Fibroblast of lung (primary cell): ENCODE data around the gene TEDC2. TPM values are rescaled to one million over a fixed set of nuclear protein-coding genes. Genes with fewer than 3 reads are reported as not detected.

ENCODE experiments used
- DNase-seq, 2 donors: peaks; one replicate each; pipeline versions ENCODE4 v3.0.0 to v3.0.0-alpha.2; 2010; ENCODE audit warnings: low read depth in 2 of 2
- H2AFZ ChIP-seq: 2 replicates; pipeline ENCODE4 v1.5.1; 2012; ENCODE audit warnings: low read length, control low read depth, inconsistent platforms
- H3K27ac ChIP-seq: 2 replicates; pipeline ENCODE4 v1.5.1; 2011; ENCODE audit warnings: low read length, control low read depth; ENCODE audit not compliant: insufficient read depth
- H3K27me3 ChIP-seq: 2 replicates; pipeline ENCODE4 v1.5.1; 2011; ENCODE audit warnings: mild to moderate bottlenecking, low read length; ENCODE audit not compliant: control insufficient read depth, insufficient read depth
- H3K36me3 ChIP-seq: 2 replicates; pipeline ENCODE4 v1.5.1; 2011; ENCODE audit warnings: low read length; ENCODE audit not compliant: control insufficient read depth, insufficient read depth
- H3K4me1 ChIP-seq: 2 replicates; pipeline ENCODE4 v1.5.1; 2011; ENCODE audit warnings: low read length; ENCODE audit not compliant: control insufficient read depth, insufficient read depth; ENCODE audit errors: extremely low read depth
- H3K4me2 ChIP-seq: 2 replicates; pipeline ENCODE4 v1.5.1; 2011; ENCODE audit warnings: low read length, control low read depth; ENCODE audit not compliant: insufficient read depth; ENCODE audit errors: extremely low read depth
- H3K4me3 ChIP-seq, 4 experiments: fragments of 200-600 bp in 1 of 4; sonication (generic) in 1 of 4; replicated peaks in 1 of 4; 2 replicates each; pipeline ENCODE4 v1.5.1; 2011 to 2016; ENCODE audit warnings: low read length in 4 of 4, low read depth in 3 of 4, mild to moderate bottlenecking in 3 of 4, control low read depth in 2 of 4, inconsistent platforms in 1 of 4, mixed read lengths in 1 of 4; ENCODE audit not compliant: insufficient read depth in 1 of 4; ENCODE audit errors: control extremely low read depth in 1 of 4
- H3K79me2 ChIP-seq: 2 replicates; pipeline ENCODE4 v1.5.1; 2012; ENCODE audit warnings: mild to moderate bottlenecking, low read length, inconsistent platforms; ENCODE audit not compliant: control insufficient read depth, insufficient read depth
- H3K9ac ChIP-seq: 2 replicates; pipeline ENCODE4 v1.5.1; 2011; ENCODE audit warnings: mild to moderate bottlenecking, low read length, control low read depth; ENCODE audit not compliant: insufficient read depth
- H3K9me3 ChIP-seq: 2 replicates; pipeline ENCODE4 v1.5.1; 2012; ENCODE audit warnings: low read depth, low read length; ENCODE audit not compliant: control insufficient read depth, insufficient read depth
- H4K20me1 ChIP-seq: 2 replicates; pipeline ENCODE4 v1.5.1; 2011; ENCODE audit warnings: low read length; ENCODE audit not compliant: control insufficient read depth, insufficient read depth; ENCODE audit errors: extremely low read depth
- CTCF ChIP-seq, 2 donors: IDR thresholded peaks in 1 of 2; conservative IDR thresholded peaks in 1 of 2; 1 replicate in 1 of 2; 2 replicates in 1 of 2; pipeline ENCODE4 v1.5.1; 2011 to 2012; ENCODE audit warnings: low read length in 2 of 2, control low read depth in 1 of 2, inconsistent platforms in 1 of 2, low read depth in 1 of 2, mild to moderate bottlenecking in 1 of 2
- EZH2 ChIP-seq: IDR thresholded peaks from 2 replicates; pipeline ENCODE4 v1.5.1; 2012; ENCODE audit warnings: low read length, control low read depth, mild to moderate bottlenecking; ENCODE audit errors: missing control alignments
- polyA plus RNA-seq, 2 donors: library from polyadenylated mRNA; depleted of rRNA in 1 of 2; stranded (reverse) in 1 of 2; unstranded in 1 of 2; fragments of >200 nt; gene quantifications; 2 replicates each; pipeline ENCODE4 v1.2.1, GENCODE V29; 2011 to 2012; ENCODE audit warnings: missing spikeins in 1 of 2
- total RNA-seq: library from RNA; depleted of rRNA; stranded (reverse); fragments of >200 nt; gene quantifications from 2 replicates; pipeline ENCODE4 v1.2.1, GENCODE V29; 2014

The TEDC2 gene
- total and polyA plus RNA-seq, 2 donors (not counting 1 experiment from before 2014, with no cell fraction given): 1.2 to 1.7 TPM

- Histone ChIP-seq H3K9ac (no peak overlapping the region), H3K36me3 (no peaks in the 10 kb centered on the region), H3K27me3 (no peaks in the 10 kb centered on the region), H3K4me2 (no peak overlapping the region), H3K79me2 (peaks cover 8% of the 10 kb centered on the region), H4K20me1 (no peaks in the 10 kb centered on the region), H3K9me3 (no peaks in the 10 kb centered on the region), H3K4me3 (no peak overlapping the region), H2AFZ (no peak overlapping the region), H3K4me1 (no peaks in the 10 kb centered on the region), H3K27ac (no peak overlapping the region)
- no peak for TF ChIP-seq EZH2
- no peak for TF ChIP-seq CTCF (conservative IDR thresholded peaks at IDR 0.05 in 1 of 2, IDR thresholded peaks at IDR 0.05 in 1 of 2; ENCODE audit: low read depth in 1 of 2, low read length in 2 of 2)
- no peak for DNase-seq
Observed at GRCh38 chr16:2425008-2425518, 34.8 kb upstream of the TEDC2 start.

GRCh38 chr16:2425825-2426430 lies 34.0 kb upstream of the TEDC2 start:
- H3K9ac ChIP-seq: no peak overlapping the region
- H2AFZ ChIP-seq: no peak overlapping the region
- H3K4me2 ChIP-seq: no peak overlapping the region
- no peak overlapping the region for H3K27ac ChIP-seq
- H4K20me1 ChIP-seq: no peaks in the 10 kb centered on the region
- no peaks in the 10 kb centered on the region for H3K27me3 ChIP-seq
- no peaks in the 10 kb centered on the region for H3K36me3 ChIP-seq
- no peak overlapping the region for H3K4me3 ChIP-seq
- TF ChIP-seq EZH2 (no peak), CTCF (conservative IDR thresholded peaks at IDR 0.05 in 1 of 2, IDR thresholded peaks at IDR 0.05 in 1 of 2; ENCODE audit: low read depth in 1 of 2, low read length in 2 of 2) (no peak)
- no peaks in the 10 kb centered on the region for H3K9me3 ChIP-seq
- H3K79me2 ChIP-seq: peaks cover 16% of the 10 kb centered on the region
- H3K4me1 ChIP-seq: peaks cover 5% of the 10 kb centered on the region
- no peak for DNase-seq

- Histone ChIP-seq H4K20me1 (no peaks in the 10 kb centered on the region), H3K4me1 (peaks cover 7% of the 10 kb centered on the region), H3K4me3 (no peak overlapping the region), H2AFZ (no peak overlapping the region), H3K79me2 (peaks cover 22% of the 10 kb centered on the region), H3K9ac (no peak overlapping the region), H3K27ac (no peak overlapping the region), H3K4me2 (no peak overlapping the region), H3K36me3 (no peaks in the 10 kb centered on the region), H3K27me3 (no peaks in the 10 kb centered on the region), H3K9me3 (no peaks in the 10 kb centered on the region)
- no peak for TF ChIP-seq EZH2
- TF ChIP-seq CTCF (conservative IDR thresholded peaks at IDR 0.05 in 1 of 2, IDR thresholded peaks at IDR 0.05 in 1 of 2; ENCODE audit: low read depth in 1 of 2, low read length in 2 of 2): no peak
- no peak for DNase-seq
Observed at GRCh38 chr16:2426941-2427361, 33.0 kb upstream of the TEDC2 start.
